ENCODE results near the gene SNX6.
"Not testable (repeated sequence)": the region's sequence is repeated elsewhere in the genome, so short reads cannot be mapped to it uniquely, and the experiment has no call there.

SNX6 gene

GRCh38 chr14:34640826-34641225, 10.9 kb upstream of the SNX6 start:
- in situ Hi-C loops (cut with HindIII; ENCODE audit: low sequenced_read_pairs): no loop called here

- in situ Hi-C loops (cut with HindIII; ENCODE audit: low sequenced_read_pairs): not testable (repeated sequence)
These were observed 4.4 kb upstream of the SNX6 start for GRCh38 chr14:34634360-34634771.

DNA sequence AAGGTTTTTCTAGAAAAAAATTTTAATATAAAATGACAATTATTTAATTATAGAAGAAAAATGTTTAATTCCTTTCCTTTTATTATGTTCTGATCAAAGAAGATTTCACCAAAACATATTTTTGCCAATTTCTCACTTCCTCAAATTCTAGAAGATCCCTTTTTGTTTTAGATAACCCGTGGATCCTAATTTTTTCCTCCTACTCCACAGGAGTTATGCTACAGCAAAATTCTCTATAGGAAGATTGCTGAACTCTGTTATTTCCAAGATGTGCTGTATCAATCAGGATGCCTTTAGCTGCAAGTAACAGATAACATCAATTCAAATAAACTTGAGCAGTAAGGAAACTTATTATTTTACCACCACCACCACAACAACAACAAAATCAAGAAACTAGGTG, 3.8 kb upstream of the SNX6 start:
- in situ Hi-C loops (cut with HindIII; ENCODE audit: low sequenced_read_pairs): no loop called here

DNA sequence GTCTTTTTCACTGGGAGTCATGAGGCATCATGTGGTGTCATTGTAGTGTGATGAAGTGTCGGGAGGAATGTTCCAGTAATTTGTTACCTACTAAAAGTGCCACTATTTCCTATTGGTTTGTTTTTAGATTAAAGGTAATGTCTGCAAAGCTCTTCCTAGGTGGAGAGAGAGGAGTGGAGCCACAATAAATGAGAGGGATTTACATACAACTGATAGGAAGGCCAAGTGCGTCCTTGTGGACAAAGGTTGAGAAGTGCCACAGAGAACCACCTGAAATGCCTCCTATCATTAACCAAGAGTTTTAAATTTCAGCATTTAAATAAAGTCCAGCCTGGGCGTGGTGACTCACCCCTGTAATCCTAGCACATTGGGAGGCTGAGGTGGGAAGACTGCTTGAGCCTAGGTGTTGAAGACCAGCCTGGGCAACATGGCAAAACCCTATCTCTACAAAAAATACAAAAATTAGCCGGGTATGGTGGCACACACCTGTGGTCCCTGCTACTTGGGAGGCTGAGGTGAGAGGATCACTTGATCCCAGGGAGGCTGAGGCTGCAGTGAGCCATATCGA, 2.5 kb upstream of the SNX6 start:
- in situ Hi-C loops (cut with HindIII; ENCODE audit: low sequenced_read_pairs): no loop called here

DNA sequence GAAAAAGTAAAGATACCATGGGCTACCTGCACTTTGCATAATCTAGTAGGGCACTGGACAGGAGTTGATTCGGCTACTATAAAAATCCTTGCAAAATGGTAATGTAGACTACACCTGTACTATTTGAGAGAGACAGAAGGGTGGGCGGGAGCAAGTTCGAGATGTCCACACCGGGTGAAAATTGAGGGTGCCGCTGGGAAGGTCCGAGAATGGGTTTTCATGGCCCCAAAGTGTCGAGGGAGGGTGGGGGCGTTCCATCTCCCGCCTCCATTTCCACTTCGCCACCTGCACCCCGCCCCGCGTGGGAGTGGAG, 648 bp downstream of the SNX6 start:
- in situ Hi-C loops (cut with HindIII; ENCODE audit: low sequenced_read_pairs): no loop called here

DNA sequence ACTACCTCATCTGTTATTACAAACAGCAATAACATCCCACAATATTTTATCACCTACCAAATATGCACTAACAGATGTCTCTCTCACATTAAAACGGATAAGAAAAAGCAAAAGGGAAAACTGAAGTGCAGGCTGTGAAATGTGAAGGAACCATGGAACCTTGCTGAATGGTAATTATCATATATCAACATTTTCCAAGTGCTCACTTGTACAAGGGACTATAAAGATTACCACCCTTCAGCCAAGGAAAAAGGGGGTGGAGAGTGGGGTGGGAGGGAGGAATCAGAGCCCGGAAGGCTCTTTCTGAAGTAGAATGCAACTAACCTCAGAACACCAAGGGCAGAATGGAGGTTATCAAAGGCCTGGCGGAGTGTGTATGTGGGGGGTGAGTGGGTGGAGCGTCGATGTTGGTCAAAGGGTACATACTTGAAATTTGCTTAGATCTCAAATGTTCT, 1.2 kb downstream of the SNX6 start:
- in situ Hi-C loops (cut with HindIII; ENCODE audit: low sequenced_read_pairs): no loop called here

- in situ Hi-C loops (cut with HindIII; ENCODE audit: low sequenced_read_pairs): no loop called here
These were observed 6.4 kb downstream of the SNX6 start for GRCh38 chr14:34623506-34623905.

DNA sequence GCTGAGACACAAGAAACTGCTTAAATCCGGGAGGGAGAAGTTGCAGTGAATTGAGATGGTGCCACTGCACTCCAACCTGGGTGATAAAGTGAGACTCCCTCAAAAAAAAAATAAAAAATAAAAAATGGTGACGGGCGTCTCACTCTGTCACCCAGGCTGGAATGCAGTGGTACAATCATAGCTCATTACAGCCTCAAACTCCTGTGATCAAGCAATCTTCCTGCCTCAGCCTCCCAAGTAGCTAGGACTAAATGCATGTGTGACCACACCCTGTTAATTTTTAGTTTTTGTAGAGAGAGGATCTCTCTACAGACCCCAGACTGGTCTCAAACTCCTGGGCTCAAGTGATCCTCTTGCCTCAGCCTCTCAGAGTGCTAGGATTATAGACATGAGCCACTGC, 9.1 kb downstream of the SNX6 start:
- in situ Hi-C loops (cut with HindIII; ENCODE audit: low sequenced_read_pairs): no loop called here

DNA sequence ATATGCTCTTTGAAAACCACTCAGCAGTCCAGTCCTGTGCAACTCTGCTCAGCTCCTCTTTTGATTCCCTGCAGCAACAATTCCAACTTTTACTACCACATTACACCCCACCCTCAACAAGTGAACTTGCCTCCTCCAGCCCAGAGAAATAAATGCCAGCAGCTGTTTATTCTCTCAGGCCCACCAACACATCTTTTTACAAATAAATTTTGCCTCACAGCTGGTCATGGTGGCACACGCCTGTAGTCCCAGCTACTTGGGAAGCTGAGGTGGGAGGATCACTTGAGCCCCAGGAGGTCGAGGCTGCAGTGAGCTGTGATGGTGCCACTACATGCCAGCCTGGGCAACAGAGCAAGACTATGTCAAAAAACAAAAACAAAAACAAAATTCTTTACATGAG, 9.8 kb downstream of the SNX6 start:
- in situ Hi-C loops (cut with HindIII; ENCODE audit: low sequenced_read_pairs): no loop called here

DNA sequence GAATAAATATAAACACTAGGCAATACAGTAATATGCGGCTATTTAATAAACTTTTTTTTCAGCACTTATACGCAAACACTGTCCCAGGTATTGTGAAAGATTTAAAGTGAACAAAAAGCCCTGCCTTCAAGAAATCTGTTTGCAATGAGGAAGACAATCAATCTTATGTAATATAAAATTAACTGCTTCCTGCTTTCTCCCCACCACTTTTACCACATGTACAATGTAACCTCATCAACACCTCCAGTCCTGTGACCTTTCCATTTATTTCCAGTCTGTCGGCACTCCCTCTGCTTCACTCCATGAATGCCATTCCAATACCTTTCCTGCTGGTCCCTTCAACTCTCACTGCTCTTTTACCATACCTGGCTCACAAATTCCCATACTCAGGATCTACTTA, 10.5 kb downstream of the SNX6 start:
- in situ Hi-C loops (cut with HindIII; ENCODE audit: low sequenced_read_pairs): no loop called here

DNA sequence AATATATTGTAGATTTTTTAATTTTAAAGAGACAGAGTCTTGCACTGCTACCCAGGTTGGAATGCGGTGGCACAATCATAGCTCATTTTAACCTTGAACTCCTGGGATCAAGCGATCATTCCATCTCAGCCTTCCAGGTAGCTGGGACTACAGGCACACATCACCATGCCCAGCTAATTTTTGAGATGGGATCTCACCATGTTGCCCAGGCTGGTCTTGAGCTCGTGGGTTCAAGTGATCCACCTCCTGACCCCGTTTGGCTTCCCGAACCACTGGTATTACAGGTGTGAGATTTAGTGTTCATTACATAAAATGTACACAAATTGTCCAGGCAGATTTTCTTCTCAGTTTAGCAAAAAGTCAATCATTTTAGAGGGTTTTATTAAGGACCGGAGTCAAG, 13.6 kb downstream of the SNX6 start:
- in situ Hi-C loops (cut with HindIII; ENCODE audit: low sequenced_read_pairs): no loop called here

DNA sequence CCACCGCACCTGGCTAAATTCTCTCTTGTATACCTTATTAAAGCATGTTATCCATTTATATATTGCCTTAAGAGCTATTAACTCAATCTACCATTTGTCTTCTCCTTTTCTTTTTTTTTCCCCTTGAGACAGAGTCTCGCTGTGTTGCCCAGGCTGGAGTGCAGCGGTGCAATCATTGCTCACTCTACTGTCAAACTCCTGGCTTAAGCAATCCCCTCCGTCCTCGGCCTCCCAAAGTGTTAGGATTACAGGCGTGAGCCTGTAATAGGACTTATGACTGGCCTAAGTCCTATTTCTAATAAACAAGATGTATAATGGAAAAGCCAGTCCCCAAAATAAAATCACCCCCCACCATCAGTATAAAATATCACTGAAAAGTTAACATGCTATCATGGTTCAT, 14.4 kb downstream of the SNX6 start:
- in situ Hi-C loops (cut with HindIII; ENCODE audit: low sequenced_read_pairs): no loop called here

DNA sequence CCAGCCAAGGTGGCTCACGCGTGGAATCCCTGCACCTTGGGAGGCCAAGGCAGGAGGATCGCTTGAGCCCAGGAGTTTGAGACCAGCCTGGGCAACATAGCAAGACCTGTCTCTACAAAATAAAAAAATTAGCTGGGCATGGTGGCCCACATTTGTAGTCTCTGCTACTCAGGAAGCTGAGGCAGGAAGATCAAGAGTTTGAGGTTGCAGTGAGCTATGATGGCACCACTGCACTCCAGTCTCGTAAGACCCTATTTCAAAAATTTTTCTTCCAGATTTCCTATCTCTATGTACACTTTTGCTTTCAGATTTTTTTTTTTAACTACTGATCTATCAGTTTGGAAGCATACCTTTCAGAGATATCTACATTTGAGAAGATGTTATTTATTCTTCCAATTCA, 15.3 kb downstream of the SNX6 start:
- in situ Hi-C loops (cut with HindIII; ENCODE audit: low sequenced_read_pairs): no loop called here

DNA sequence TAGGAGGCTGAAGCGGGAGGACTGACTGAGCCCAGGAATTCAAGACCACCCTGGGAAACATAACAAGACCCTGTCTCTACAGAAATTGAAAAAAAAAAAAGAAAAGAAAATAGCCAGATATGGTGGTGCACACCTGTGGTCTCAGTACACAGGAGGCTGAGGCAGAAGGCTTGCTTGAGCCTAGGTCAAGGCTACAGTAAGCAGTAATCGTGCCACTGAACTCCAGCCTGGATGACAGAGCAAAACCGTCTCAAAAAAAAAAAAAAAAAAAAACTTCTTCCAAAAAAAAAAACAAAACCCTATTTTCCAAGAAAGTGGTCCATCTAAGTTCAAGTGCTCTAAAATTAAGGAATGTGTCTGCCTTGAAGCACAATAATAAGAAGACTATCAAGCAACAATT, 19.8 kb downstream of the SNX6 start:
- in situ Hi-C loops (cut with HindIII; ENCODE audit: low sequenced_read_pairs): no loop called here

GRCh38 chr14:34605461-34605860, 24.5 kb downstream of the SNX6 start:
- in situ Hi-C loops (cut with HindIII; ENCODE audit: low sequenced_read_pairs): no loop called here

DNA sequence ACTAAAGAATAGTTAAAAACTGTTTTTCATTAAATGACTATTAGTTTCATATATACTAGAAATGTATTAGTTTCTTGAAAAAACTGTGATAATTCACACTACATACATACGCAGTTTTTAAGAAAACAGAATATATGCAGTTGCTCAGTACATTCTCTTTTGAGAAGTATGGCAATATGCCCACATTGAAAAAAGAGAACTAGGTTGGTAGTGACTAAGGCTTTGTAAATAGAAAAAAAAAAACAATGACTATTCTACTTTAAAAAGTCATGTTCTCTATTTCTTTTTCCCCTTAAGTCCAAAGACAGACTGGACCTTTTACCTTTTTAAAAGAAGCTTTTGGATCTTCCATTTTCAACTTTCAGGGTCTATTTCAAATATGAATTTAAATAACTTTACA, 25.0 kb downstream of the SNX6 start:
- in situ Hi-C loops (cut with HindIII; ENCODE audit: low sequenced_read_pairs): no loop called here

DNA sequence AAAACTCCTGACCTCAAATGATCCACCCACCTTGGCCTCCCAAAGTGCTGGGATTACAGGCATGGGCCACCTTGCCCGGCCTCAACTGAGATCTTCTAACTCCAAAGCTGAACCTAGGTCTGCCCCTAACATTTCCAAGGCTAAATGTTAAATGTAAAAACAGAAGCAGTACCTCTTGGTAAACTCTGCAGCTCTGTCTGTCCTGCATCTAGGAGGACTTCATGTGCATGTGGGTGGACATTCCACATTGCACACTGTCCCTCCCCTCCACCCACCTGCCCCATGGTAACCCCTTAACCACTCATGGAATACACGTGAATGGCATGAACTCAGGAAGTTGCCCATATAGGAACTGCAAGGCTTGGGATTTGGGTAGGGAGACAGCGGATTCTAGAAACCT, 33.1 kb downstream of the SNX6 start:
- in situ Hi-C loops (cut with HindIII; ENCODE audit: low sequenced_read_pairs): loop anchor here (25.0 kb wide), 1 partner anchor 115 kb away; the partner anchor contains the start of gene CFL2

DNA sequence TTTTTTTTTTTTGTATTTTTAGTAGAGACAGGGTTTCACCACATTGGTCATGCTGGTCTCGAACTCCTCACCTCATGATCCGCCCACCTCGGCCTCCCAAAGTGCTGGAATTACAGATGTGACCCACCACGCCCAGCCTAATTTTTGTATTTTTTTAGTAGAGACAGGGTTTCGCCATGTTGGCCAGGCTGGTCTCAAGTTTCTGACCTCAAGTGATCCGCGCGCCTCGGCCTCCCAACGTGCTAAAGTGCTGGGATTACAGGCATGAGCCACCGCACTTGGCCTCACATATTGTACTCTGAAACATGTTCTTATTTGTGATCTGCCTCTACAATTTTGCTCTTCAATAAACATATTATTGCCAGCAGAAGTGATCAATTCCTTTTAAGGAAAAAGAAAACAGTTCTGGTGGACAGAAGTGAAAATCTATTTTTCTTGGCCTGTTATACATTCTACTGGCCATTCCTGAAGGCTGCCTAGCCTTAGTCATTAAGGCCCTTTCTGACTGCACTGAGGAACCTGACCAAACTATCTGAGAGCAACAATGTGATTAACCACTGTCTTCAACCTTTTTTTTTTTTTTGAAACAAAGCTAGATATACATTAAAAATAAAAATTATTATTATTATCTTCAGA, 36.1 kb downstream of the SNX6 start:
- in situ Hi-C loops (cut with HindIII; ENCODE audit: low sequenced_read_pairs): loop anchor here (25.0 kb wide), 1 partner anchor 118 kb away; the partner anchor contains the start of gene CFL2

DNA sequence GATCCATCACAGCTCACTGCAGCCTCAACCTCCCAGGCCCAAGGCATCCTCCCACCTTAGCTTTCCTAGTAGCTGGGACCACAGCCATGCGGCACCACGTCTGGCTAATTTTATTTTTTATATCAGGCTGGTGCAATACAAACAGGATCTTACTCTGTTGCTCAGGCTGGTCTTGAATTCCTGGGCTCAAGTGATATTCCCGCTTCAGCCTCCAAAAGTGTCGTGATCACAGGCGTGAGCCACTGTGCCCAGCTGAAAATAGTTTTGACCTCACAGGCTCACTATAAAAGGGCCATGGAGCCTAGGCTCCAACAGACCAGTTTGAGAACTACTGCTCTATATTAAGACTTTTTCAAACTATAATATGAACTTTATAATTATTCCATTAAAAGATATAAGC, 37.3 kb downstream of the SNX6 start:
- in situ Hi-C loops (cut with HindIII; ENCODE audit: low sequenced_read_pairs): loop anchor here (25.0 kb wide), 1 partner anchor 120 kb away; the partner anchor contains the start of gene CFL2

- in situ Hi-C loops (cut with HindIII; ENCODE audit: low sequenced_read_pairs): loop anchor here (25.0 kb wide), 1 partner anchor 129 kb away; the partner anchor contains the start of gene CFL2
These were observed 46.4 kb downstream of the SNX6 start for GRCh38 chr14:34583525-34583924.

- in situ Hi-C loops (cut with HindIII; ENCODE audit: low sequenced_read_pairs): loop anchor here (25.0 kb wide), 1 partner anchor 130 kb away; the partner anchor contains the start of gene CFL2
These were observed 47.7 kb downstream of the SNX6 start for GRCh38 chr14:34582117-34582680.

GRCh38 chr14:34580381-34580780, 49.6 kb downstream of the SNX6 start:
- in situ Hi-C loops (cut with HindIII; ENCODE audit: low sequenced_read_pairs): loop anchor here (25.0 kb wide), 1 partner anchor 132 kb away; the partner anchor contains the start of gene CFL2

Measured in endothelial cell of hepatic sinusoid (primary cell).